WTC11 (cell line): ENCODE results near the gene LYZL2. TPM values are rescaled to one million over a fixed set of nuclear protein-coding genes. Genes with fewer than 3 reads are reported as not detected.

Source experiments
- ATAC-seq: fragments of 200-7000 bp; cut with Tn5 transposase; 2 replicates; pipeline ENCODE4 v1.10.0; 2021; ENCODE audit warnings: mild to moderate bottlenecking, moderate library complexity
- CTCF ChIA-PET: fragments of 300-600 bp; sonication (Branson Sonifier 250); formaldehyde crosslinking; loops from one replicate; lab custom pipeline; 2021; ENCODE audit warnings: antibody characterized with exemption; lab: Charles Lee
- POLR2A ChIA-PET: fragments of 350-600 bp; sonication (Branson Sonifier 250); formaldehyde crosslinking; loops from one replicate; lab custom pipeline; 2021; ENCODE audit warnings: antibody characterized with exemption; lab: Charles Lee
- DNase-seq: peaks from one replicate; pipeline ENCODE4 v3.0.0; 2021; ENCODE audit warnings: low spot score
- H3K27ac Mint-ChIP-seq: 2 replicates; pipeline ENCODE4 v1.8.0; 2021; ENCODE audit warnings: mixed read lengths
- H3K27me3 Mint-ChIP-seq: 2 replicates; pipeline ENCODE4 v1.8.0; 2021; ENCODE audit warnings: low read depth, mild to moderate bottlenecking, moderate library complexity, mixed read lengths
- H3K36me3 Mint-ChIP-seq: 2 replicates; pipeline ENCODE4 v1.8.0; 2021; ENCODE audit warnings: mixed read lengths
- H3K4me1 Mint-ChIP-seq: 2 replicates; pipeline ENCODE4 v1.8.0; 2022; ENCODE audit warnings: mixed read lengths
- H3K4me3 Mint-ChIP-seq: 2 replicates; pipeline ENCODE4 v1.8.0; 2021; ENCODE audit warnings: mild to moderate bottlenecking, moderate library complexity, mixed read lengths
- H3K9me3 Mint-ChIP-seq: 2 replicates; pipeline ENCODE4 v1.8.0; 2021; ENCODE audit warnings: mixed read lengths
- E2F5 ChIP-seq: sonication (generic); formaldehyde crosslinking; IDR thresholded peaks from 2 replicates; pipeline ENCODE4 v1.8.1; 2022; ENCODE audit warnings: mild to moderate bottlenecking, moderate library complexity, missing genetic modification reagents
- ELF4 ChIP-seq: sonication (generic); formaldehyde crosslinking; IDR thresholded peaks from 2 replicates; pipeline ENCODE4 v1.8.1; 2022; ENCODE audit warnings: low read depth, mild to moderate bottlenecking, moderate library complexity, missing genetic modification reagents
- EMX1 ChIP-seq: fragments of 250-450 bp; sonication (Bioruptor Pico); IDR thresholded peaks from 2 replicates; pipeline ENCODE4 v1.8.0; 2021; ENCODE audit warnings: mild to moderate bottlenecking
- FOXK1 ChIP-seq: sonication (generic); formaldehyde crosslinking; IDR thresholded peaks from 2 replicates; pipeline ENCODE4 v1.8.0; 2022; ENCODE audit warnings: mild to moderate bottlenecking, moderate library complexity, missing genetic modification reagents
- GRHL2 ChIP-seq: fragments of 250-450 bp; sonication (Bioruptor Pico); IDR thresholded peaks from 2 replicates; pipeline ENCODE4 v1.8.0; 2022; ENCODE audit warnings: mild to moderate bottlenecking, moderate library complexity; ENCODE audit not compliant: insufficient replicate concordance, severe bottlenecking
- HMGXB4 ChIP-seq: sonication (generic); formaldehyde crosslinking; IDR thresholded peaks from 2 replicates; pipeline ENCODE4 v1.8.1; 2023; ENCODE audit warnings: mild to moderate bottlenecking, moderate library complexity, missing genetic modification reagents
- JAZF1 ChIP-seq: fragments of 250-450 bp; sonication (Bioruptor Pico); IDR thresholded peaks from 2 replicates; pipeline ENCODE4 v1.9.0; 2021; ENCODE audit warnings: moderate library complexity, mild to moderate bottlenecking, inconsistent platforms
- NFATC4 ChIP-seq: fragments of 250-450 bp; sonication (Bioruptor Pico); IDR thresholded peaks from 2 replicates; pipeline ENCODE4 v1.9.0; 2021; ENCODE audit warnings: mild to moderate bottlenecking
- NR3C1 ChIP-seq: sonication (generic); formaldehyde crosslinking; conservative IDR thresholded peaks from 2 replicates; pipeline ENCODE4 v1.8.1; 2023; ENCODE audit warnings: low read depth, mild to moderate bottlenecking, missing genetic modification reagents
- PRDM15 ChIP-seq: sonication (generic); formaldehyde crosslinking; IDR thresholded peaks from 2 replicates; pipeline ENCODE4 v1.8.0; 2022; ENCODE audit warnings: missing genetic modification reagents
- PREB ChIP-seq: sonication (generic); formaldehyde crosslinking; IDR thresholded peaks from 2 replicates; pipeline ENCODE4 v1.8.1; 2022; ENCODE audit warnings: mild to moderate bottlenecking, missing genetic modification reagents, moderate library complexity, borderline replicate concordance
- ZBTB43 ChIP-seq: sonication (generic); formaldehyde crosslinking; IDR thresholded peaks from 2 replicates; pipeline ENCODE4 v1.8.1; 2023; ENCODE audit warnings: mild to moderate bottlenecking, missing genetic modification reagents
- ZNF423 ChIP-seq: fragments of 250-450 bp; sonication (Bioruptor Pico); IDR thresholded peaks from 2 replicates; pipeline ENCODE4 v2.1.2; 2022; ENCODE audit warnings: mild to moderate bottlenecking, moderate library complexity
- total RNA-seq: library from RNA; stranded (reverse); gene quantifications from 3 replicates; pipeline ENCODE4 v1.2.3, GENCODE V29; 2021
- TF ChIP-seq, protein P1 (sequence below): sonication (generic); formaldehyde crosslinking; IDR thresholded peaks from 2 replicates; pipeline ENCODE4 v1.8.0; 2022; ENCODE audit warnings: mild to moderate bottlenecking, missing genetic modification reagents
- TF ChIP-seq, protein P2 (sequence below): sonication (generic); formaldehyde crosslinking; IDR thresholded peaks from 2 replicates; pipeline ENCODE4 v1.8.1; 2023; ENCODE audit warnings: mild to moderate bottlenecking, missing genetic modification reagents
- TF ChIP-seq, protein P3 (sequence below): fragments of 250-450 bp; sonication (Bioruptor Pico); IDR thresholded peaks from 2 replicates; pipeline ENCODE4 v2.1.2; 2022; ENCODE audit warnings: mild to moderate bottlenecking, moderate library complexity
- TF ChIP-seq, protein P4 (sequence below): fragments of 250-450 bp; sonication (Bioruptor Pico); IDR thresholded peaks from 2 replicates; pipeline ENCODE4 v1.8.0; 2021; ENCODE audit warnings: mild to moderate bottlenecking

LYZL2 gene
- total RNA-seq, 1 experiment from 2014 or later: not detected

DNA sequence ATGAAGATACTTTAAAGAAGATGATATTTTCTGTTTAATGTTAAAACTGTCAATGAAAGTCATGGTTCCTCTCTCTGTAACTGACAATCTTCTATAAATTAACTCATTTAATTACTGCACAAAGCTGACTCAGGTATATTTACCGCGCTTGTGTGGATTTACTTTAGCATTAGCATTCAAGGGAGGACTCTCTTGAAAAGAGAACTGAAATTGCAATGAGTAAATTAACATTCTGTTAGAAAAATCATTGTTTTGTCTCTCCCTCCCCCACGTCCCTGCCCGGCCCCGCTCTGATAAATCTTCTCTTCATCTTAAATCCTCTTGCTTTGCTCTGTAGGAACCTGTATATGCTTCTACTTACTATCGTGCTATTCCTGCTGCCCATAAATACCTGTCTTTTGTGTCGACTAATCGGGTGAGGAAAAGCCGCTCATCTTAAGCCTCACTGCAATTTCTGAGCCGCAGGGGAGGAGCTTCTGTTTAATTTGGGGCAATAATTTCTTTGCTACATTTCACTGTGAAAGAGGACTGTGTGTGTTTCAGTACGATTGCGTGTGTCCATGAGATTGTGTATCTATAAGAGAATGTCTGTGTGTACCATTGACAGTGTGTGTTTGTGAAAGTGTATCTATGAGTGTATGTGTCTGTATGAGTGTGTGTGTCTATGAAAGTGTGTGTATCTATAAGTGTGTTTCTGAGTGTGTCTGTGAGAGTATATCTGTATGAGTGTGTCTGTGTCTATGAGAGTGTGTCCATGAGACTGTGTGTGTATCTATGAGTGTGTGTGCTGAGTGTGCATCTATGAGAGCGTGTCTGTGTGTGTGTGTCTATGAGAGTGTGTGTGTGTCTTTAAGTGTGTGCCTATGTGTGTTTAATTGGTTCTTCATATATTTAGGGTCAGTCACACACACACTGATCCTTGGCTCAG, 46.5 kb upstream of the LYZL2 start:
- Mint-ChIP-seq H3K4me3 (no peak overlapping the region), H3K27ac (no peak overlapping the region), H3K36me3 (no peaks in the 10 kb centered on the region; the same call in 1 of the 2 replicates), H3K4me1 (peaks cover 6% of the 10 kb centered on the region; the same call in 1 of the 2 replicates), H3K9me3 (peaks cover 14% of the 10 kb centered on the region), H3K27me3 (no peaks in the 10 kb centered on the region)
- POLR2A ChIA-PET: no interaction called here
- DNase-seq (no peak), ATAC-seq (no peak)
- CTCF ChIA-PET: interaction anchor here (0.6 to 1.2 kb wide), 2 partner anchors 12 kb away, joined by 3 read pairs; no protein-coding TSS in a partner anchor
- TF ChIP-seq ELF4 (CRISPR knock-in tag) (no peak), PREB (no peak), FOXK1 (CRISPR knock-in tag) (no peak), ZNF423 (CRISPR knock-in tag) (no peak), ZBTB43 (CRISPR knock-in tag) (no peak), GRHL2 (no peak), EMX1 (CRISPR knock-in tag) (no peak), NR3C1 (no peak), JAZF1 (CRISPR knock-in tag) (no peak), HMGXB4 (CRISPR knock-in tag) (no peak), PRDM15 (CRISPR knock-in tag) (no peak), NFATC4 (CRISPR knock-in tag) (no peak), E2F5 (no peak)
- TF ChIP-seq, protein P1, sequence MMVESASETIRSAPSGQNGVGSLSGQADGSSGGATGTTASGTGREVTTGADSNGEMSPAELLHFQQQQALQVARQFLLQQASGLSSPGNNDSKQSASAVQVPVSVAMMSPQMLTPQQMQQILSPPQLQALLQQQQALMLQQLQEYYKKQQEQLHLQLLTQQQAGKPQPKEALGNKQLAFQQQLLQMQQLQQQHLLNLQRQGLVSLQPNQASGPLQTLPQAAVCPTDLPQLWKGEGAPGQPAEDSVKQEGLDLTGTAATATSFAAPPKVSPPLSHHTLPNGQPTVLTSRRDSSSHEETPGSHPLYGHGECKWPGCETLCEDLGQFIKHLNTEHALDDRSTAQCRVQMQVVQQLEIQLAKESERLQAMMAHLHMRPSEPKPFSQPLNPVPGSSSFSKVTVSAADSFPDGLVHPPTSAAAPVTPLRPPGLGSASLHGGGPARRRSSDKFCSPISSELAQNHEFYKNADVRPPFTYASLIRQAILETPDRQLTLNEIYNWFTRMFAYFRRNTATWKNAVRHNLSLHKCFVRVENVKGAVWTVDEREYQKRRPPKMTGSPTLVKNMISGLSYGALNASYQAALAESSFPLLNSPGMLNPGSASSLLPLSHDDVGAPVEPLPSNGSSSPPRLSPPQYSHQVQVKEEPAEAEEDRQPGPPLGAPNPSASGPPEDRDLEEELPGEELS (CRISPR knock-in tag): no peak
- TF ChIP-seq, protein P2, sequence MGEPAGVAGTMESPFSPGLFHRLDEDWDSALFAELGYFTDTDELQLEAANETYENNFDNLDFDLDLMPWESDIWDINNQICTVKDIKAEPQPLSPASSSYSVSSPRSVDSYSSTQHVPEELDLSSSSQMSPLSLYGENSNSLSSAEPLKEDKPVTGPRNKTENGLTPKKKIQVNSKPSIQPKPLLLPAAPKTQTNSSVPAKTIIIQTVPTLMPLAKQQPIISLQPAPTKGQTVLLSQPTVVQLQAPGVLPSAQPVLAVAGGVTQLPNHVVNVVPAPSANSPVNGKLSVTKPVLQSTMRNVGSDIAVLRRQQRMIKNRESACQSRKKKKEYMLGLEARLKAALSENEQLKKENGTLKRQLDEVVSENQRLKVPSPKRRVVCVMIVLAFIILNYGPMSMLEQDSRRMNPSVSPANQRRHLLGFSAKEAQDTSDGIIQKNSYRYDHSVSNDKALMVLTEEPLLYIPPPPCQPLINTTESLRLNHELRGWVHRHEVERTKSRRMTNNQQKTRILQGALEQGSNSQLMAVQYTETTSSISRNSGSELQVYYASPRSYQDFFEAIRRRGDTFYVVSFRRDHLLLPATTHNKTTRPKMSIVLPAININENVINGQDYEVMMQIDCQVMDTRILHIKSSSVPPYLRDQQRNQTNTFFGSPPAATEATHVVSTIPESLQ (CRISPR knock-in tag): no peak
- TF ChIP-seq, protein P3, sequence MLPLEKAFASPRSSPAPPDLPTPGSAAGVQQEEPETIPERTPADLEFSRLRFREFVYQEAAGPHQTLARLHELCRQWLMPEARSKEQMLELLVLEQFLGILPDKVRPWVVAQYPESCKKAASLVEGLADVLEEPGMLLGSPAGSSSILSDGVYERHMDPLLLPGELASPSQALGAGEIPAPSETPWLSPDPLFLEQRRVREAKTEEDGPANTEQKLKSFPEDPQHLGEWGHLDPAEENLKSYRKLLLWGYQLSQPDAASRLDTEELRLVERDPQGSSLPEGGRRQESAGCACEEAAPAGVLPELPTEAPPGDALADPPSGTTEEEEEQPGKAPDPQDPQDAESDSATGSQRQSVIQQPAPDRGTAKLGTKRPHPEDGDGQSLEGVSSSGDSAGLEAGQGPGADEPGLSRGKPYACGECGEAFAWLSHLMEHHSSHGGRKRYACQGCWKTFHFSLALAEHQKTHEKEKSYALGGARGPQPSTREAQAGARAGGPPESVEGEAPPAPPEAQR (CRISPR knock-in tag): no peak
- TF ChIP-seq, protein P4, sequence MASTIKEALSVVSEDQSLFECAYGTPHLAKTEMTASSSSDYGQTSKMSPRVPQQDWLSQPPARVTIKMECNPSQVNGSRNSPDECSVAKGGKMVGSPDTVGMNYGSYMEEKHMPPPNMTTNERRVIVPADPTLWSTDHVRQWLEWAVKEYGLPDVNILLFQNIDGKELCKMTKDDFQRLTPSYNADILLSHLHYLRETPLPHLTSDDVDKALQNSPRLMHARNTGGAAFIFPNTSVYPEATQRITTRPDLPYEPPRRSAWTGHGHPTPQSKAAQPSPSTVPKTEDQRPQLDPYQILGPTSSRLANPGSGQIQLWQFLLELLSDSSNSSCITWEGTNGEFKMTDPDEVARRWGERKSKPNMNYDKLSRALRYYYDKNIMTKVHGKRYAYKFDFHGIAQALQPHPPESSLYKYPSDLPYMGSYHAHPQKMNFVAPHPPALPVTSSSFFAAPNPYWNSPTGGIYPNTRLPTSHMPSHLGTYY (CRISPR knock-in tag): no peak
